HepG2 (cell line): ENCODE results near the gene UROD. TPM values are rescaled to one million over a fixed set of nuclear protein-coding genes. Genes with fewer than 3 reads are reported as not detected.

Source experiments
- ATAC-seq: fragments of 200-7000 bp; cut with Tn5 transposase; 3 replicates; pipeline ENCODE4 v1.9.1; 2020; ENCODE audit warnings: mild to moderate bottlenecking, moderate library complexity
- BruUV-seq: library from RNA; stranded (reverse); fragments of 400-500 nt; replicated peaks from 2 replicates; lab custom pipeline; 2021; lab: Mats Ljungman, UMichigan
- CTCF ChIA-PET: fragments of 300-600 bp; formaldehyde crosslinking; extraction: SDS; loops from one replicate; lab custom pipeline; 2021; ENCODE audit warnings: low total read pairs, inconsistent platforms, low intra/inter-chr PET ratio; lab: Yijun Ruan, JAX
- POLR2A ChIA-PET: fragments of 350-600 bp; sonication (Branson Sonifier 250); formaldehyde crosslinking; loops from one replicate; lab custom pipeline; 2020; ENCODE audit warnings: antibody characterized with exemption, inconsistent platforms; lab: Yijun Ruan, JAX
- DNase-seq: peaks from one replicate; pipeline ENCODE4 v3.0.0-alpha.2; 2015; ENCODE audit warnings: low spot score
- FAIRE-seq: peaks from 3 replicates; lab custom pipeline; 2011; peaks lifted over from hg19 to GRCh38; lab: Jason Lieb, UNC
- H2AFZ ChIP-seq: one replicate; pipeline ENCODE4 v1.6.1; 2011; ENCODE audit warnings: low read length, inconsistent platforms
- H3K27ac ChIP-seq: fragments of 300-600 bp; 3 replicates; pipeline ENCODE4 v1.8.0; 2011; ENCODE audit warnings: mixed run types, mild to moderate bottlenecking, mixed read lengths, low read length, inconsistent platforms; ENCODE audit not compliant: insufficient read depth; ENCODE audit errors: extremely low read length
- H3K27me3 ChIP-seq, 2 experiments: fragments of 200-600 bp in 1 of 2; 2 replicates in 1 of 2; 3 replicates in 1 of 2; pipeline versions ENCODE4 v1.6.0 to v1.8.0; 2011; ENCODE audit warnings: low read length in 2 of 2, mild to moderate bottlenecking in 2 of 2, moderate library complexity in 2 of 2, inconsistent platforms in 1 of 2; ENCODE audit not compliant: insufficient read depth in 2 of 2, control insufficient read depth in 1 of 2
- H3K36me3 ChIP-seq, 2 experiments: fragments of 200-600 bp in 1 of 2; replicated peaks in 1 of 2; 2 replicates in 1 of 2; 3 replicates in 1 of 2; pipeline versions ENCODE4 v1.5.1 to v1.8.0; 2011; ENCODE audit warnings: low read length in 2 of 2, inconsistent platforms in 1 of 2; ENCODE audit not compliant: insufficient read depth in 2 of 2, control insufficient read depth in 1 of 2
- H3K4me1 ChIP-seq: 2 replicates; pipeline ENCODE4 v1.5.1; 2012; ENCODE audit warnings: low read length, inconsistent platforms; ENCODE audit not compliant: insufficient read depth
- H3K4me2 ChIP-seq: 2 replicates; pipeline ENCODE4 v1.6.0; 2011; ENCODE audit warnings: low read depth, low read length, inconsistent platforms
- H3K4me3 ChIP-seq, 3 experiments: fragments of 200-600 bp in 1 of 3; sonication (generic), shearing (Covaris generic) in 1 of 3; replicated peaks in 1 of 3; 2 replicates each; pipeline ENCODE4 v1.5.1; 2011 to 2016; ENCODE audit warnings: low read length in 3 of 3, inconsistent platforms in 2 of 3, low read depth in 2 of 3, mild to moderate bottlenecking in 2 of 3, control low read depth in 1 of 3, mixed read lengths in 1 of 3; ENCODE audit not compliant: insufficient read depth in 1 of 3
- H3K79me2 ChIP-seq: one replicate; pipeline ENCODE4 v1.6.1; 2011; ENCODE audit warnings: low read length, inconsistent platforms; ENCODE audit not compliant: insufficient read depth
- H3K9ac ChIP-seq: 2 replicates; pipeline ENCODE4 v1.6.0; 2011; ENCODE audit warnings: mild to moderate bottlenecking, low read depth, low read length, inconsistent platforms; ENCODE audit not compliant: insufficient read depth
- H3K9me3 ChIP-seq: 2 replicates; pipeline ENCODE4 v1.5.1; 2012; ENCODE audit warnings: mild to moderate bottlenecking, low read length
- H4K20me1 ChIP-seq: 2 replicates; pipeline ENCODE4 v1.6.0; 2011; ENCODE audit warnings: inconsistent platforms, mild to moderate bottlenecking, low read length, moderate library complexity; ENCODE audit not compliant: insufficient read depth
- CBX1 ChIP-seq: IDR thresholded peaks from one replicate; pipeline ENCODE4 v1.6.1; 2016; ENCODE audit warnings: antibody characterized with exemption, low read depth
- CEBPB ChIP-seq: IDR thresholded peaks from 2 replicates; pipeline ENCODE4 v1.6.1; 2011; ENCODE audit warnings: low read depth, low read length, improper control_type of control experiment, borderline replicate concordance
- EED ChIP-seq: sonication (generic); formaldehyde crosslinking; IDR thresholded peaks from 2 replicates; pipeline ENCODE4 v1.5.0; 2020; ENCODE audit warnings: mild to moderate bottlenecking, missing genetic modification reagents
- NFYC ChIP-seq: IDR thresholded peaks from 2 replicates; pipeline ENCODE4 v1.6.1; 2016; ENCODE audit warnings: missing genetic modification reagents, missing compliant biosample characterization
- SAP130 ChIP-seq: IDR thresholded peaks from 2 replicates; pipeline ENCODE4 v1.6.1; 2016; ENCODE audit warnings: low read depth
- SOX6 ChIP-seq, 2 experiments: fragments of 450-650 bp in 1 of 2; sonication (generic) in 1 of 2; formaldehyde crosslinking in 1 of 2; IDR thresholded peaks; 2 replicates each; pipeline versions ENCODE4 v1.4.0 to v1.6.1; 2017 to 2020; ENCODE audit warnings: antibody characterized with exemption in 1 of 2, mild to moderate bottlenecking in 1 of 2, missing genetic modification reagents in 1 of 2
- ZBTB7B ChIP-seq: sonication (generic); formaldehyde crosslinking; IDR thresholded peaks from 2 replicates; pipeline ENCODE4 v1.4.0; 2020; ENCODE audit warnings: missing genetic modification reagents
- ZNF331 ChIP-seq: sonication (generic); formaldehyde crosslinking; IDR thresholded peaks from 2 replicates; pipeline ENCODE4 v1.4.0; 2020; ENCODE audit warnings: missing genetic modification reagents
- ZNF609 ChIP-seq: sonication (generic); formaldehyde crosslinking; IDR thresholded peaks from 2 replicates; pipeline ENCODE4 v1.4.0; 2020; ENCODE audit warnings: mild to moderate bottlenecking, missing genetic modification reagents, borderline replicate concordance
- ZNF7 ChIP-seq: IDR thresholded peaks from 2 replicates; pipeline ENCODE4 v1.6.1; 2016; ENCODE audit warnings: missing biosample characterization, missing genetic modification reagents
- ZNF879 ChIP-seq: sonication (generic); formaldehyde crosslinking; IDR thresholded peaks from 2 replicates; pipeline ENCODE4 v1.8.1; 2023; ENCODE audit warnings: missing genetic modification reagents
- WGBS: methylation state at CpG from one replicate; pipeline ENCODE4 v1.1.6; 2017; ENCODE audit warnings: low lambda C conversion rate; 5-methylcytosine and 5-hydroxymethylcytosine counted together
- in situ Hi-C: cut with HindIII; loops from 2 replicates; pipeline ENCODE4 v1.10.0; 2017; ENCODE audit warnings: low pct_unique_long_range_greater_than_20kb; ENCODE audit not compliant: extremely low pct_ligation_motif_present
- intact Hi-C: fragments of 100-400 bp; cut with micrococcal nuclease; formaldehyde crosslinking; loops from one replicate; pipeline ENCODE4 v1.10.0; 2022; ENCODE audit not compliant: unreplicated experiment
- polyA plus RNA-seq, 8 experiments: library from polyadenylated mRNA; depleted of rRNA in 3 of 8; stranded (reverse) in 7 of 8; unstranded in 1 of 8; fragments of >200 nt; fragmentation: Illumina TruSeq in 4 of 8; extraction: Trizol in 4 of 8; gene quantifications; 2 replicates each; pipeline versions ENCODE4 v1.2.1 to v1.2.3, GENCODE V29; 2011 to 2016; ENCODE audit warnings: low read depth in 4 of 8, missing spikeins in 1 of 8, mixed read lengths in 1 of 8; ENCODE audit not compliant: insufficient read depth in 1 of 8
- total RNA-seq, 5 experiments: library from RNA; depleted of rRNA; stranded (reverse); fragments of >200 nt; fragmentation: Illumina TruSeq; extraction: Trizol; gene quantifications; 2 replicates each; pipeline ENCODE4 v1.2.3, GENCODE V29; 2016; ENCODE audit warnings: low read depth in 1 of 5
- TF ChIP-seq, protein P1 (sequence below): IDR thresholded peaks from 2 replicates; pipeline ENCODE4 v1.6.1; 2016
- TF ChIP-seq, protein P2 (sequence below): sonication (generic); formaldehyde crosslinking; IDR thresholded peaks from 2 replicates; pipeline ENCODE4; 2020; ENCODE audit warnings: missing genetic modification reagents, mild to moderate bottlenecking, borderline replicate concordance

Gene UROD
- total and polyA plus RNA-seq, 2 of the 13 experiments (the other 11 are each of a cell fraction or from before 2014, with no cell fraction given), result 162 to 171 TPM

DNA sequence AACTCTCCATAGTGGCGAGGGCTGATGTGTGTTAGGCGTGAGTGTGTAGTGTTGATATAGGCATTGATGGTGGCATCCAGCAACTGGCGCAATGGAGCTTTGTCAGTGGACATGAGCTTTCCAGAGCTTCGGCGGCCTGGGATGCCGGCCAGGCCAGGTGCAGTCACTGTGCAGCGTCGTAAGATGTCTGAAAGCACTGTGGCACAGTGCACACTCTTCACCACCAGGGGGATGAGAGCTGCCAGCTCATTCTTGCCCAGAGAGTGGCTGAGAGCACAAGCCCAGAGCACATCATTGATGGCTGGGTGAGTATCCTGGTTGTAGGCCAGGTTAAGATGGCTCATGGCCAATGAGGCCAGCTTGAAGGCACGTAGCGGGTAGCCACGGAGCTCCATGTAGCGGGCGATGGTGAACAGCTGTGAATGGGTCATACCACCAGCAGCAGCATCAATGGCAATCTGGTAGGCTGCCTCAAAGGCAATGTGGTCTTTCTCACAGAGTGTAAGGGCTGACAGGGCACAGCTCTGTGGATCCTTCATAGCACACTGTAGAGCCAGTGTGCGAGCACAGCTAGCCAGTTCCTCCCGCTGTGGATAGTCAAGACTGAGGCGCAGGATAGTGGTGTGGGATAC, 6.7 kb downstream of the UROD start (continued):
- TF ChIP-seq ZNF609, result 0 out of 2 replicates have a peak, but pooled peaks have one; percentile 27
- no peak for TF ChIP-seq ZNF879 (CRISPR knock-in tag)
- 0 out of 2 replicates have a peak, but pooled peaks have one; percentile 17 for TF ChIP-seq SAP130
- peak; percentile 45 for TF ChIP-seq ZNF331 (CRISPR knock-in tag)
- TF ChIP-seq SOX6 (IDR thresholded peaks at IDR 0.05), result no peak
- TF ChIP-seq SOX6 (CRISPR knock-in tag; IDR thresholded peaks at IDR 0.05), result 0 out of 2 replicates have a peak, but pooled peaks have one; percentile 26
- TF ChIP-seq EED (CRISPR knock-in tag), result peak; percentile 19; the same call in 1 of the 2 replicates

- Histone ChIP-seq H3K79me2 (no peaks in the 10 kb centered on the region), H3K27ac (no peak overlapping the region), H3K4me1 (no peaks in the 10 kb centered on the region), H3K9me3 (no peaks in the 10 kb centered on the region), H3K4me2 (no peak overlapping the region), H2AFZ (no peak overlapping the region), H3K9ac (no peak overlapping the region), H3K4me3 (no peak overlapping the region), H3K27me3 (no peaks in the 10 kb centered on the region), H3K36me3 (no peaks in the 10 kb centered on the region), H4K20me1 (no peaks in the 10 kb centered on the region)
- DNase-seq (no peak), FAIRE-seq (no peak), ATAC-seq (no peak)
- in situ Hi-C loops (loop anchor here (25.0 kb wide), 1 partner anchor 186 kb away; the partner anchor contains the start of gene PTCH2), intact Hi-C loops (no loop called here)
- BruUV-seq, result no TSS peak
- POLR2A ChIA-PET, result no interaction called here
- 86% methylated on average over 1 of the region's 1 CpG for WGBS
- CTCF ChIA-PET, result no interaction called here
- peak; percentile 98 for TF ChIP-seq ZNF7 (CRISPR knock-in tag)
- no peak for TF ChIP-seq CEBPB
- TF ChIP-seq ZBTB7B (CRISPR knock-in tag), result no peak
- no peak for TF ChIP-seq NFYC (CRISPR knock-in tag)
- TF ChIP-seq, protein P1, sequence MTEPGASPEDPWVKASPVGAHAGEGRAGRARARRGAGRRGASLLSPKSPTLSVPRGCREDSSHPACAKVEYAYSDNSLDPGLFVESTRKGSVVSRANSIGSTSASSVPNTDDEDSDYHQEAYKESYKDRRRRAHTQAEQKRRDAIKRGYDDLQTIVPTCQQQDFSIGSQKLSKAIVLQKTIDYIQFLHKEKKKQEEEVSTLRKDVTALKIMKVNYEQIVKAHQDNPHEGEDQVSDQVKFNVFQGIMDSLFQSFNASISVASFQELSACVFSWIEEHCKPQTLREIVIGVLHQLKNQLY (CRISPR knock-in tag), result no peak
- TF ChIP-seq, protein P2, sequence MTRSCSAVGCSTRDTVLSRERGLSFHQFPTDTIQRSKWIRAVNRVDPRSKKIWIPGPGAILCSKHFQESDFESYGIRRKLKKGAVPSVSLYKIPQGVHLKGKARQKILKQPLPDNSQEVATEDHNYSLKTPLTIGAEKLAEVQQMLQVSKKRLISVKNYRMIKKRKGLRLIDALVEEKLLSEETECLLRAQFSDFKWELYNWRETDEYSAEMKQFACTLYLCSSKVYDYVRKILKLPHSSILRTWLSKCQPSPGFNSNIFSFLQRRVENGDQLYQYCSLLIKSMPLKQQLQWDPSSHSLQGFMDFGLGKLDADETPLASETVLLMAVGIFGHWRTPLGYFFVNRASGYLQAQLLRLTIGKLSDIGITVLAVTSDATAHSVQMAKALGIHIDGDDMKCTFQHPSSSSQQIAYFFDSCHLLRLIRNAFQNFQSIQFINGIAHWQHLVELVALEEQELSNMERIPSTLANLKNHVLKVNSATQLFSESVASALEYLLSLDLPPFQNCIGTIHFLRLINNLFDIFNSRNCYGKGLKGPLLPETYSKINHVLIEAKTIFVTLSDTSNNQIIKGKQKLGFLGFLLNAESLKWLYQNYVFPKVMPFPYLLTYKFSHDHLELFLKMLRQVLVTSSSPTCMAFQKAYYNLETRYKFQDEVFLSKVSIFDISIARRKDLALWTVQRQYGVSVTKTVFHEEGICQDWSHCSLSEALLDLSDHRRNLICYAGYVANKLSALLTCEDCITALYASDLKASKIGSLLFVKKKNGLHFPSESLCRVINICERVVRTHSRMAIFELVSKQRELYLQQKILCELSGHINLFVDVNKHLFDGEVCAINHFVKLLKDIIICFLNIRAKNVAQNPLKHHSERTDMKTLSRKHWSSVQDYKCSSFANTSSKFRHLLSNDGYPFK, result no peak
- TF ChIP-seq CBX1, result no peak
These were observed 11.6 kb downstream of the UROD start for GRCh38 chr1:45023663-45024062.
